ENCODE measurements around the gene KARS1.

The KARS1 gene

DNA sequence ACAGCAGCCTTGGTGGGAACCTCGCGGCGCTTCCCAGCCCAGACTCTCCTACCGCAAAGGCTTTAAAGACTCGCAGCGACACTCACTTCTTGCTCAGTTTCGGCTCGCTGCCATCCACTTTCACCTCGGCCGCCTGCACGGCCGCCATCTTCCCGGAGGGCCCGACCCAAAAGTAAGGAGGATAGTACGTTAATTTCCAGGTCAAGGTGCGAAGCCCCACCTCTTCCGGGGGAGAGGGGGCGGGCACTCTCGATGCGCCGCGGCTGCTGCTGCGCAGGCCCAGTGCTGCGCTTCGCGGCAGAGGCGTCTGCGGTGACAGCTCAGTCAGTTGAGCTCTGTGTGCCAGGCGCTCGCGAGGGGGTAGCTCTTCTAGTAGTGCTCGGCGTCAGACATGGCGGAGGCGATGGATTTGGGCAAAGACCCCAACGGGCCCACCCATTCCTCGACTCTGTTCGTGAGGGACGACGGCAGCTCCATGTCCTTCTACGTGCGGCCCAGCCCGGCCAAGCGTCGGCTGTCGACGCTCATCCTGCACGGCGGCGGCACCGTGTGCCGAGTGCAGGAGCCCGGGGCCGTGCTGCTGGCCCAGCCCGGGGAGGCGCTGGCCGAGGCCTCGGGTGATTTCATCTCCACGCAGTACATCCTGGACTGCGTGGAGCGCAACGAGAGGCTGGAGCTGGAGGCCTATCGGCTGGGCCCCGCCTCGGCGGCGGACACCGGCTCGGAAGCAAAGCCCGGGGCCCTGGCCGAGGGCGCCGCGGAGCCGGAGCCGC lies at the start of gene KARS1, which contains the start of gene TERF2IP:
Gene KARS1 (minus strand): TSS at position 174 of the 773 bp plus-strand sequence. CDS start 26 bp downstream, at position 148.
Gene TERF2IP (plus strand): TSS at position 282 of the 773 bp plus-strand sequence. CDS start 110 bp downstream, at position 392.
- peak within 1 kb of the TSS; percentile 99 for H3K4me3 ChIP-seq (ENCODE audit: low read depth, low read length)
- peak; percentile 95 for DNase-seq (ENCODE audit: low read depth)
- TF ChIP-seq, protein P1, sequence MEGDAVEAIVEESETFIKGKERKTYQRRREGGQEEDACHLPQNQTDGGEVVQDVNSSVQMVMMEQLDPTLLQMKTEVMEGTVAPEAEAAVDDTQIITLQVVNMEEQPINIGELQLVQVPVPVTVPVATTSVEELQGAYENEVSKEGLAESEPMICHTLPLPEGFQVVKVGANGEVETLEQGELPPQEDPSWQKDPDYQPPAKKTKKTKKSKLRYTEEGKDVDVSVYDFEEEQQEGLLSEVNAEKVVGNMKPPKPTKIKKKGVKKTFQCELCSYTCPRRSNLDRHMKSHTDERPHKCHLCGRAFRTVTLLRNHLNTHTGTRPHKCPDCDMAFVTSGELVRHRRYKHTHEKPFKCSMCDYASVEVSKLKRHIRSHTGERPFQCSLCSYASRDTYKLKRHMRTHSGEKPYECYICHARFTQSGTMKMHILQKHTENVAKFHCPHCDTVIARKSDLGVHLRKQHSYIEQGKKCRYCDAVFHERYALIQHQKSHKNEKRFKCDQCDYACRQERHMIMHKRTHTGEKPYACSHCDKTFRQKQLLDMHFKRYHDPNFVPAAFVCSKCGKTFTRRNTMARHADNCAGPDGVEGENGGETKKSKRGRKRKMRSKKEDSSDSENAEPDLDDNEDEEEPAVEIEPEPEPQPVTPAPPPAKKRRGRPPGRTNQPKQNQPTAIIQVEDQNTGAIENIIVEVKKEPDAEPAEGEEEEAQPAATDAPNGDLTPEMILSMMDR (conservative IDR thresholded peaks at IDR 0.05; ENCODE audit: low read depth, low read length) = no peak

DNA sequence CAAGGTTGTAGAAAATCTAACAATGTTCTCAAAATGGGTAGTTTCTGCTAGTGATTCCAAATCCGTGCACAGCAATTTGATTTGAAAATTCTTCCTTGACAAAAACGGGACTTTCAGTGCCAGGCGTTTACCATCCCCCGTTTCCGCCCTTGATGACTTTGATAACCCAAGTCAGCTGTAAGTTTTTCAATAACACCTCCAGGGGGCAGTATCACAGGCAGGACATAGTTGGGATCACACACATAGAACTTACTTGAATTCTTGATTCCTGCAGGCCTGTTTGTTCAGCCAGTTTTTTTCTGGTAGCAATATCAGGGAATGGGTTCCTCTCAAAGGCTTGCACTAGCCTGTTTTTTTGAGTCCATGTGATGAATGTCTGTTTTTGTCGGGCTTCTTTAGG lies 48.2 kb upstream of the KARS1 start:
- TF ChIP-seq, protein P1 (conservative IDR thresholded peaks at IDR 0.05; ENCODE audit: low read depth, low read length) = no peak
- DNase-seq (ENCODE audit: low read depth) = no peak
- H3K4me3 ChIP-seq (ENCODE audit: low read depth, low read length) = no peak overlapping the region

DNA sequence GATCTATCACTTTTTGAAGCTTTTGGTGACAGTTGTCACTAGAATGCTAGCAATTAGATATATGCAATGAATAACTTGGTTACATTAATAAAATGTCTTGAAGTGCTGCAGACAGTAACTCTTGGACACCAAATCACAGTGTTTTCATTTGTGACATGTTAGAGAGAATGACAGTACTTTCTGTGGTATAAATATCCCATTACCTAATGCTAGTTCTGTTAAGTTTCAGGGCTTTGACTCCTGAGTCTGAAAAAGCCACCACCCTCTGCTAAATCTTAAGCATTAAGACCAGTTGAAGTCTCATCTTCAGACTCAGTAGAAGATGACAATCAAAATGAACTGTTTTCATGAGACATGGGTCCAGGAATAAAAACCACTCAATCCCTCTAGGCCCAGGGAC lies 39.9 kb upstream of the KARS1 start:
- no peak for DNase-seq (ENCODE audit: low read depth)
- TF ChIP-seq, protein P1 (conservative IDR thresholded peaks at IDR 0.05; ENCODE audit: low read depth, low read length) = no peak
- H3K4me3 ChIP-seq (ENCODE audit: low read depth, low read length) = no peak overlapping the region

DNA sequence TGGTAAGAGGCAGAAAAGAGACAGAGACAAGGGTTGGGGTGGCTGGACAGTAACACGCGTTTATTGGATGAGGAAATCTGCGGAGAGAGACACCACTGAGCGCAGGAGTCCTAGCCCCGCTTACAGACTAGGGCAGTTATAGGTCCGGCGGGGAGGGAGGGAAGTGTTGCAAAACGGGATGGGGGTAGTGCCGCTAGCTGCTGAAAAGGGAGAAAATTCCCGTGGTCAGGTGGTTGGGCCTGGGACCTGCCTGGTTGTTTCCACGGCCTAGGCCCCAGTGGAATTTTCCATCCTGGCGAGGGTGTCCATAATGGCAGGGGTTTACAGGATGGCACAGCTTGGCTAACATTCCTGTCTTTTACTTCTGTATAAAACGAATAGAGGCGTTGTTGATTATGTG lies 34.8 kb upstream of the KARS1 start:
- TF ChIP-seq, protein P1 (conservative IDR thresholded peaks at IDR 0.05; ENCODE audit: low read depth, low read length) = no peak
- no peak for DNase-seq (ENCODE audit: low read depth)
- no peak overlapping the region for H3K4me3 ChIP-seq (ENCODE audit: low read depth, low read length)

DNA sequence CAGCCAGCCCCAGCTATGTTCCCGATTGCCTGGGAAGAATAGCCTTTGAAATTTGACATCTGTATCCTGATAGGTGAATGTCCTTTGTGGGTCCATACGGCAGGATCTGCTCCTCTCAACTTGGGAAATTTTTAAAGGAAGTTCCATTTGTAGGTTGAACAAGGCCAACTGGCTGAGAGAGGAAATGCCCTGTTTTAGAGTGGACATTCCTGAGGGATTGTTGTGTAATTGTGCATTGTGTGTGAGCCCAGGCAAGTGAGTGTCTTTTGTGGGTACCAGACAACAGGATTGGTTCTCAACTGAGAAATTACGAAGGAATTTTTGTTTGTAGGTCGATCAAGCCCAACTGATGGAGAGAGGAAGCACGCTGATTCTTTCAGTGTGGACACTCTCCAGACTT lies 31.9 kb upstream of the KARS1 start:
- DNase-seq (ENCODE audit: low read depth) = no peak
- TF ChIP-seq, protein P1 (conservative IDR thresholded peaks at IDR 0.05; ENCODE audit: low read depth, low read length) = no peak

DNA sequence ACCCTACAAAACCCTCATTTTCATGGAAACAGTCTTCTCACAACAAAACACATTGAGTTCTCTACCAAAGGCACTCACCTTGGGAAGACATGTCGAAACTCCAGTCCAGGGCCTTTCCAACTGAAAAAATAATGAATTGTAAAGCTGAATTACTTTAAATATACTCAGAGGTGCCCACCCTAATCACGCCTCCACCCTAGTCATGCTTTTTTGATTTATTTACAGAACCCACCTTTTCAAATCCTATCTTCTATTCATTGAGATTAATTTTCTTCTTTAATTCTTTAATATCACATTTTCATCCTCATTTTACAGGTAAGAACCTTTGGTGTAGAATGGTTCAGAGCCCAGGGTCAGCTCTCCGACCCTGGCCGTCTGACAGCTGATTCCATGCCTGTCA lies 29.4 kb upstream of the KARS1 start, which contains the start of gene CPHXL2:
Gene CPHXL2 (minus strand): TSS at position 101 of the 400 bp plus-strand sequence. CDS start 10 bp downstream, at position 91.
- no peak for DNase-seq (ENCODE audit: low read depth)
- TF ChIP-seq, protein P1 (conservative IDR thresholded peaks at IDR 0.05; ENCODE audit: low read depth, low read length) = no peak
- no peak within 1 kb of the TSS for H3K4me3 ChIP-seq (ENCODE audit: low read depth, low read length)

More for the DNA sequence above, 31.9 kb upstream of the KARS1 start:
- H3K4me3 ChIP-seq (ENCODE audit: low read depth, low read length) = no peak overlapping the region

DNA sequence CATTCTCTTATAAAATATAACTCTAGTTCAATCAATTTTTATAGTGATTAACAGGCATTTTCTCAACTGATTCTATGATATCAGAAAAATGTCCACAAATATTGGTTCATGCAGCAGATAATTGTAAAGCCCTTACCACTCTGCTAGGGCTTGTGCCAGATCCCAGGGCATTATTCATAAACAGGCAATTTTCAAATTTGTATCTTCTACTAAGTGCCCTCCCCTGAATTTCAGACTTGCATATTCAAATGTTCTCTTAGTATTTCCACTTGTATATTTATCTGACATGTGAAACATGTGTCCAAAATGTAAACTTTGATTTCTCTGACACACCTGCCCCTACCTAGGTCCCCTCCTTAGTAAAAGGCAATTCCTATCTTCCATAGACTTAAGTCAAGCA lies 20.0 kb upstream of the KARS1 start:
- TF ChIP-seq, protein P1 (conservative IDR thresholded peaks at IDR 0.05; ENCODE audit: low read depth, low read length) = no peak
- no peak for DNase-seq (ENCODE audit: low read depth)

More for the DNA sequence above, 20.0 kb upstream of the KARS1 start:
- H3K4me3 ChIP-seq (ENCODE audit: low read depth, low read length) = no peak overlapping the region
